GM12874 (cell line): ENCODE measurements around the gene BAIAP2.

Source experiments
- TF ChIP-seq, protein P1 (sequence below): IDR thresholded peaks from 2 replicates; pipeline ENCODE4 v1.5.1; 2011; ENCODE audit warnings: low read depth, mild to moderate bottlenecking, control low read depth, low read length, moderate library complexity; ENCODE audit not compliant: insufficient read depth

BAIAP2 gene

DNA sequence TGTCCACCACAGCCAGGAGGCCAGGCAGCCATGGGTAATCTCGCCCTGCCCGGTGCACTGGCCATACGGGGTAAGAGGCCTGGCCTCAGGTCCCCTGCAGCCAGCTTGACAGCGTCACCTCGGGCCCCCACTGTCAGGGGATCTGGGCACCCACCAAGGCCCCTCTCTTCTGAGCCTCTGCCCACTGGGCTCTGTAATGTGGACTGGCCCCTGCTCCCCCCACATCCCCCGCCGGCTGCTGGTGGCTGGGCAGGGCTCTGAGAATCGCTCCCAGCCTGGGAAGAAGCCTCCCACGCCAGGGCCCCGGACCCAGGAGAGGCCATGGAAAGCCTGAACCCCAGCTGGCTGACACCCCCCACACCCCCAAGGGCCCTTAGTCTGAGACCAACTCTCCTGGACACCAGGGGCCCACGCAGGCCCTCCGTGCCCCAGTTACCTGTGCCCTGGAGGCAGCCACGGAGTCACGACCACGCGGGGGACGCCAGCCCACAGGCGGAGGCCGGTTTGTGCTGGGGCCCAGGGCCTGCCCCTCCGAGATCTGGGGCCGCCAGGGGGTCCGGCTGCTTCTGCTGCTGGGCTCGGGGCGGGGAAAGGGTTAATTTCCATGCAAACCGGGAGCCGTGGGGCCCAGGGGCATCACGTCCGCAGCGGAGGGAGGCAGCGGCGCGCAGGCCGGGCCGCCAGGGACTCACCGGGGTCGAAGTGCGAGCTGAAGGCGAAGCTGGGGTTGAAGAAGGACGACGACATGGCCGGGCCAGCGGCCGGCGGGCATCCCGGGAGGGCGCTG lies 130.5 kb downstream of the BAIAP2 start, which contains the start of gene PVALEF:
Gene PVALEF (plus strand): TSS at position 262 of the 787 bp plus-strand sequence. CDS start 15,720 bp downstream, outside the sequence.
- TF ChIP-seq, protein P1, sequence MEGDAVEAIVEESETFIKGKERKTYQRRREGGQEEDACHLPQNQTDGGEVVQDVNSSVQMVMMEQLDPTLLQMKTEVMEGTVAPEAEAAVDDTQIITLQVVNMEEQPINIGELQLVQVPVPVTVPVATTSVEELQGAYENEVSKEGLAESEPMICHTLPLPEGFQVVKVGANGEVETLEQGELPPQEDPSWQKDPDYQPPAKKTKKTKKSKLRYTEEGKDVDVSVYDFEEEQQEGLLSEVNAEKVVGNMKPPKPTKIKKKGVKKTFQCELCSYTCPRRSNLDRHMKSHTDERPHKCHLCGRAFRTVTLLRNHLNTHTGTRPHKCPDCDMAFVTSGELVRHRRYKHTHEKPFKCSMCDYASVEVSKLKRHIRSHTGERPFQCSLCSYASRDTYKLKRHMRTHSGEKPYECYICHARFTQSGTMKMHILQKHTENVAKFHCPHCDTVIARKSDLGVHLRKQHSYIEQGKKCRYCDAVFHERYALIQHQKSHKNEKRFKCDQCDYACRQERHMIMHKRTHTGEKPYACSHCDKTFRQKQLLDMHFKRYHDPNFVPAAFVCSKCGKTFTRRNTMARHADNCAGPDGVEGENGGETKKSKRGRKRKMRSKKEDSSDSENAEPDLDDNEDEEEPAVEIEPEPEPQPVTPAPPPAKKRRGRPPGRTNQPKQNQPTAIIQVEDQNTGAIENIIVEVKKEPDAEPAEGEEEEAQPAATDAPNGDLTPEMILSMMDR, result no peak

DNA sequence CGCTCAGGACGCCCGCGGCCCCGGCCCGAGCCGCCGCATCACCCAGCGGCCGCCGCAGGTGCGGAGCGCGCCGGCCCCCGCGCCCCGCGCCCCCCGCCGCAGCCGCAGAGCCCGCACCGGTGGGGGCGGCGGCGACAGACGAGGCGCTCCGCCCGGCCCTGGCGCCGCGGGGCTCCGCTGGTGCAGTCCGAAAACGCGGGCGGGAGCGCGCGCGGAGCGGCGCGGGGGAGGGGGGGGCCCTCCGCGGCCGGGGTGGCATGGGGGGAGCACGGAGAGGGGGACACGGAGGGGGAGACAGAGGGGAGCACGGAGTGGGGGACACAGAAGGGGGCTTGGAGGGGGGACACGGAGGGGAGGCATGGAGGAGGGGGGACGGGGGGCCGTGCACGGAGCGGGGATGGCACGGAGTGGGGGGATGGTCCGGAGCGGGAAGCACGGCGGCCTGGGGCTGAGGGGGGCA lies 131.1 kb downstream of the BAIAP2 start, which contains the start of gene AATK:
Gene AATK (minus strand): TSS at position 189 of the 460 bp plus-strand sequence. CDS start 229 bp downstream, outside the sequence.
- TF ChIP-seq, protein P1, result no peak
